ENCODE results near the gene MTURN.

MTURN gene

DNA sequence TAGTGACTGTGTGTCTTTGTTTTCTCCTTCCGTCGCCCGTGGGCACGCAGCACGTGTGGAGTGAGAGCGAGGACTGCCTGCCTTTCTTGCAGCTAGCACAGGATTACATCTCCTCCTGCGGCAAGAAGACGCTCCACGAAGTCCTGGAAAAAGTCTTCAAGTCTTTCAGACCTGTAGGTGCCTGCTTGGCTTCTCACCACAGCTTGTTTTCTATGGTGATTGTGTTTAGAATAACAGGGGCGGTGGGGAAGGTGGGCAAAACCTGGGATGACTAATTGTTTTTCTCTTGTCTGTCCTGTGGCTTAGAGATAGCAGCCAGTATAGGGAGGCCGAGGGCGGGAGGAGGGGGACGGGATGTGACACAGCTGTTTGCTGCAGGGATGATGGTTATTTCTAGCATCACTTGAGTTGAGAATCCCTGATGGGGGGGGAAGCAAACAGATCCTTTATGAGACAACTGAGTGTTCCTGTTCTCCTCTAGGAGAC, 11.4 kb downstream of the MTURN start:
- no peak overlapping the region for H3K4me3 ChIP-seq (ENCODE audit: low read length)
- peaks cover 8% of the 10 kb centered on the region; the same call in 1 of the 2 replicates for H3K4me1 ChIP-seq (ENCODE audit: low read length)
- H3K36me3 ChIP-seq (replicated peaks; ENCODE audit: insufficient read depth, low read length): no peaks in the 10 kb centered on the region
- H3K79me2 ChIP-seq (ENCODE audit: low read length): no peaks in the 10 kb centered on the region
- no peaks in the 10 kb centered on the region for H4K20me1 ChIP-seq (ENCODE audit: insufficient read depth, low read length)
- H3F3A ChIP-seq (ENCODE audit: insufficient read depth, low read length): no peaks in the 10 kb centered on the region
- no peak overlapping the region for H3K27ac ChIP-seq (ENCODE audit: low read length)
- DNase-seq: no peak
- no peak overlapping the region for H3K4me2 ChIP-seq (ENCODE audit: low read depth, low read length)
- H3K27me3 ChIP-seq (replicated peaks; ENCODE audit: insufficient read depth, low read length): no peaks in the 10 kb centered on the region
- H2AFZ ChIP-seq (ENCODE audit: low read length): no peak overlapping the region
- TF ChIP-seq EZH2 (optimal IDR thresholded peaks at IDR 0.05; ENCODE audit: low read depth, low read length): no peak
- TF ChIP-seq, protein P1, sequence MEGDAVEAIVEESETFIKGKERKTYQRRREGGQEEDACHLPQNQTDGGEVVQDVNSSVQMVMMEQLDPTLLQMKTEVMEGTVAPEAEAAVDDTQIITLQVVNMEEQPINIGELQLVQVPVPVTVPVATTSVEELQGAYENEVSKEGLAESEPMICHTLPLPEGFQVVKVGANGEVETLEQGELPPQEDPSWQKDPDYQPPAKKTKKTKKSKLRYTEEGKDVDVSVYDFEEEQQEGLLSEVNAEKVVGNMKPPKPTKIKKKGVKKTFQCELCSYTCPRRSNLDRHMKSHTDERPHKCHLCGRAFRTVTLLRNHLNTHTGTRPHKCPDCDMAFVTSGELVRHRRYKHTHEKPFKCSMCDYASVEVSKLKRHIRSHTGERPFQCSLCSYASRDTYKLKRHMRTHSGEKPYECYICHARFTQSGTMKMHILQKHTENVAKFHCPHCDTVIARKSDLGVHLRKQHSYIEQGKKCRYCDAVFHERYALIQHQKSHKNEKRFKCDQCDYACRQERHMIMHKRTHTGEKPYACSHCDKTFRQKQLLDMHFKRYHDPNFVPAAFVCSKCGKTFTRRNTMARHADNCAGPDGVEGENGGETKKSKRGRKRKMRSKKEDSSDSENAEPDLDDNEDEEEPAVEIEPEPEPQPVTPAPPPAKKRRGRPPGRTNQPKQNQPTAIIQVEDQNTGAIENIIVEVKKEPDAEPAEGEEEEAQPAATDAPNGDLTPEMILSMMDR (IDR thresholded peaks at IDR 0.05; ENCODE audit: low read length): no peak
- TF ChIP-seq EZH2phosphoT487 (IDR thresholded peaks at IDR 0.05; ENCODE audit: low read length): no peak
- no peaks in the 10 kb centered on the region for H3K9me3 ChIP-seq (replicated peaks; ENCODE audit: insufficient read depth, low read length)
- H3K9ac ChIP-seq (ENCODE audit: low read length): no peak overlapping the region
- no peaks in the 10 kb centered on the region for H3K9me2 ChIP-seq (replicated peaks; ENCODE audit: insufficient read depth, low read length)

DNA sequence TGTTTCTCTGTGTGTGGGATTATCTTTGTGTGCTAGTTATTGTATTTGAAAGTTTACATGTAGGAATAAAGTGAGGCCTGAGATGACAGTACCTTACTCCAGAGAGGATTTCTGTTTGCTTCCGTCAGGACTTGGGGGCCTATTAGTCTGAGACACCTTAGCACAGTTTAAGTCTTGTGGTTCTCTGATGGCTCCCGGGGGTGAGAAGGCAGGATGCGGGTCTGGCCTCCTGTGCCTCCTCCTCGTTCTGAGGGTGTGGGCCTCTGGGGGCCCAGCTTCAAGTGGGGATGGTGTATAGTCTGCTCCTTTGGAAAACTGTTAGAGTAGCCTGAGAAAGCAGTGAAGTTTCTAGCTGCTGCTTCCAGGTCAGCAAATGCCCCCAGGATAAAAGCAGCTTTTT, 12.4 kb downstream of the MTURN start:
- Histone ChIP-seq H3K9me2 (replicated peaks; ENCODE audit: insufficient read depth, low read length) (no peaks in the 10 kb centered on the region), H3K4me2 (ENCODE audit: low read depth, low read length) (no peak overlapping the region), H2AFZ (ENCODE audit: low read length) (no peak overlapping the region), H3K36me3 (replicated peaks; ENCODE audit: insufficient read depth, low read length) (no peaks in the 10 kb centered on the region), H3K9ac (ENCODE audit: low read length) (no peak overlapping the region), H3K4me3 (ENCODE audit: low read length) (no peak overlapping the region), H4K20me1 (ENCODE audit: insufficient read depth, low read length) (no peaks in the 10 kb centered on the region), H3K79me2 (ENCODE audit: low read length) (no peaks in the 10 kb centered on the region), H3K4me1 (ENCODE audit: low read length) (peaks cover 8% of the 10 kb centered on the region; the same call in 1 of the 2 replicates), H3F3A (ENCODE audit: insufficient read depth, low read length) (no peaks in the 10 kb centered on the region), H3K27me3 (replicated peaks; ENCODE audit: insufficient read depth, low read length) (no peaks in the 10 kb centered on the region), H3K27ac (ENCODE audit: low read length) (no peak overlapping the region), H3K9me3 (replicated peaks; ENCODE audit: insufficient read depth, low read length) (no peaks in the 10 kb centered on the region)
- TF ChIP-seq EZH2 (optimal IDR thresholded peaks at IDR 0.05; ENCODE audit: low read depth, low read length) (no peak), EZH2phosphoT487 (IDR thresholded peaks at IDR 0.05; ENCODE audit: low read length) (no peak)
- TF ChIP-seq, protein P1 (IDR thresholded peaks at IDR 0.05; ENCODE audit: low read length): no peak
- DNase-seq: no peak

DNA sequence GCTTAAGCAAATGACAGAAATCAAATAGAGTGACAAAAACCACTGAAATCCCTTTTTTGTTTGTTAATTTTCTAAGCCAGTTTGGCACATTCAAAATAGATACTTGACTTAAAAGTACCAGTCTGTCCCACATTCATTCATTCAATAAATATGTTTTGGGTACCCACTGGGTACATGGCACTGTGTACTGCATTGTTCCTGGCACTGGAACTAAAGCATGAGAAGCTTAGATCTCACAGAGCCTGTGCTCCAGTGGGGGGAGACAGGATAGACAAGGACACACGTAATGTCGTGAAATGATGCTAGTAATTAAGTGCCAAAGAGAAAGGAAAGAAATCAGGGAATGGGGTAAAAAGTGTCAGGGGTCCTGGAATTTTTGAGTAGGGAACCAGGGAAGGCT, 13.0 kb downstream of the MTURN start:
- H3K9me2 ChIP-seq (replicated peaks; ENCODE audit: insufficient read depth, low read length): no peaks in the 10 kb centered on the region
- H3K9me3 ChIP-seq (replicated peaks; ENCODE audit: insufficient read depth, low read length): no peaks in the 10 kb centered on the region
- no peak overlapping the region for H3K27ac ChIP-seq (ENCODE audit: low read length)
- H2AFZ ChIP-seq (ENCODE audit: low read length): no peak overlapping the region
- H4K20me1 ChIP-seq (ENCODE audit: insufficient read depth, low read length): no peaks in the 10 kb centered on the region
- no peak for TF ChIP-seq EZH2phosphoT487 (IDR thresholded peaks at IDR 0.05; ENCODE audit: low read length)
- TF ChIP-seq EZH2 (optimal IDR thresholded peaks at IDR 0.05; ENCODE audit: low read depth, low read length): no peak
- TF ChIP-seq, protein P1 (IDR thresholded peaks at IDR 0.05; ENCODE audit: low read length): no peak
- no peak overlapping the region for H3K9ac ChIP-seq (ENCODE audit: low read length)
- H3K27me3 ChIP-seq (replicated peaks; ENCODE audit: insufficient read depth, low read length): no peaks in the 10 kb centered on the region
- DNase-seq: no peak
- no peaks in the 10 kb centered on the region for H3K36me3 ChIP-seq (replicated peaks; ENCODE audit: insufficient read depth, low read length)
- no peak overlapping the region for H3K4me2 ChIP-seq (ENCODE audit: low read depth, low read length)
- H3K79me2 ChIP-seq (ENCODE audit: low read length): no peaks in the 10 kb centered on the region
- H3K4me1 ChIP-seq (ENCODE audit: low read length): peaks cover 8% of the 10 kb centered on the region; the same call in 1 of the 2 replicates
- H3F3A ChIP-seq (ENCODE audit: insufficient read depth, low read length): no peaks in the 10 kb centered on the region
- no peak overlapping the region for H3K4me3 ChIP-seq (ENCODE audit: low read length)

All from MM.1S (cell line).